Peyer's patch (tissue), 4 donors: ENCODE data around the gene GEMIN5. TPM values are rescaled to one million over a fixed set of nuclear protein-coding genes. Genes with fewer than 3 reads are reported as not detected.

ENCODE experiments used
- DNase-seq, 3 donors: peaks; one replicate each; pipeline ENCODE4 v3.0.0-alpha.2; 2017 to 2019
- H3K27ac ChIP-seq, 4 donors: fragments of 200-600 bp; sonication (generic); one replicate each; pipeline ENCODE4 v1.5.1; 2016 to 2019
- H3K27me3 ChIP-seq, 2 donors: fragments of 200-600 bp; sonication (generic); one replicate each; pipeline ENCODE4 v1.5.1; 2019
- H3K36me3 ChIP-seq, 3 donors: fragments of 200-600 bp; sonication (generic); one replicate each; pipeline ENCODE4 v1.5.1; 2016 to 2019
- H3K4me1 ChIP-seq, 4 donors: fragments of 200-600 bp; sonication (generic); one replicate each; pipeline ENCODE4 v1.5.1; 2016 to 2019
- H3K4me3 ChIP-seq, 4 donors: fragments of 200-600 bp; sonication (generic); 1 replicate in 3 of 4; 2 replicates in 1 of 4; pipeline ENCODE4 v1.5.1; 2016 to 2019; ENCODE audit warnings: mild to moderate bottlenecking in 1 of 4
- H3K9me3 ChIP-seq, 4 donors: fragments of 200-600 bp; sonication (generic); one replicate each; pipeline ENCODE4 v1.5.1; 2016 to 2019; ENCODE audit warnings: mild to moderate bottlenecking in 1 of 4
- CTCF ChIP-seq, 6 experiments: fragments of 450-650 bp in 4 of 6; fragments of 200-600 bp in 2 of 6; sonication (generic) in 1 of 6; IDR thresholded peaks; one replicate each; pipeline ENCODE4 v1.5.1; 2017 to 2019; ENCODE audit warnings: antibody characterized with exemption in 6 of 6, mild to moderate bottlenecking in 3 of 6, moderate library complexity in 1 of 6
- POLR2A ChIP-seq, 2 donors: fragments of 450-650 bp; IDR thresholded peaks; one replicate each; pipeline ENCODE4 v1.5.1; 2017; ENCODE audit warnings: antibody characterized with exemption in 2 of 2, mild to moderate bottlenecking in 2 of 2, moderate library complexity in 2 of 2
- total RNA-seq, 4 donors: library from RNA; depleted of rRNA; stranded (reverse); fragments of >200 nt; gene quantifications; one replicate each; pipeline ENCODE4 v1.1.0, GENCODE V29; 2016

GEMIN5 gene
- total RNA-seq, 4 donors from 2014 or later, result 9.1 to 13.3 (median 12.2) TPM

- H3K27ac ChIP-seq, result no peak overlapping the region
- H3K4me3 ChIP-seq, result no peak overlapping the region
- no peak for DNase-seq
- no peak for TF ChIP-seq POLR2A (IDR thresholded peaks at IDR 0.05)
- TF ChIP-seq CTCF (IDR thresholded peaks at IDR 0.05), result no peak
- H3K9me3 ChIP-seq, result no peaks in the 10 kb centered on the region
- peaks cover 0 to 6% (median 0%) of the 10 kb centered on the region in 4 donors for H3K4me1 ChIP-seq
- peaks cover 0 to 4% (median 0%) of the 10 kb centered on the region in 3 donors for H3K36me3 ChIP-seq
- H3K27me3 ChIP-seq, result no peaks in the 10 kb centered on the region
These were observed 96.7 kb downstream of the GEMIN5 start for GRCh38 chr5:154841273-154841661.

GRCh38 chr5:154840435-154841272, 97.4 kb downstream of the GEMIN5 start:
- TF ChIP-seq CTCF (IDR thresholded peaks at IDR 0.05), result no peak
- TF ChIP-seq POLR2A (IDR thresholded peaks at IDR 0.05), result no peak

More at GRCh38 chr5:154840435-154841272, 97.4 kb downstream of the GEMIN5 start:
- H3K9me3 ChIP-seq, result no peaks in the 10 kb centered on the region
- no peak overlapping the region for H3K27ac ChIP-seq
- peaks cover 0 to 6% (median 0%) of the 10 kb centered on the region in 4 donors for H3K4me1 ChIP-seq
- no peaks in the 10 kb centered on the region for H3K27me3 ChIP-seq
- H3K36me3 ChIP-seq, result peaks cover 0 to 4% (median 0%) of the 10 kb centered on the region in 3 donors
- H3K4me3 ChIP-seq, result no peak overlapping the region
- DNase-seq, result no peak

Other genes with a start within 250 kb of the GEMIN5 start
- 100 to 1,000 TPM in 3 of 4 donors, 10 to 100 TPM in 1; 84.1 to 177 (median 127) TPM for gene LARP1, start 182.8 kb downstream of the GEMIN5 start, total RNA-seq
- gene FAXDC2, start 87.6 kb downstream of the GEMIN5 start, total RNA-seq, result 10 to 100 TPM; 16.5 to 64.2 (median 42.3) TPM
- gene CNOT8, start 79.6 kb downstream of the GEMIN5 start, total RNA-seq, result 10 to 100 TPM; 36.9 to 88.3 (median 56.8) TPM
- gene MRPL22, start 2.9 kb upstream of the GEMIN5 start, total RNA-seq, result 10 to 100 TPM in 2 of 4 donors, 1 to 10 TPM in 2; 5.8 to 40.6 (median 14.0) TPM
- not detected for gene KIF4B, start 75.5 kb upstream of the GEMIN5 start, total RNA-seq